Activated CD4-positive, alpha-beta T cell treated with anti-CD3 and anti-CD28 coated beads, Interleukin-2, amount 10 ng/mL, durations not matched to agents 7 days and 5 days (primary cell): ENCODE results near the gene MYO19. TPM values are rescaled to one million over a fixed set of nuclear protein-coding genes. Genes with fewer than 3 reads are reported as not detected.
A peak's percentile ranks its signal among the peaks of the same experiment; 100 is the strongest.
"Not testable (repeated sequence)": the region's sequence is repeated elsewhere in the genome, so short reads cannot be mapped to it uniquely, and the experiment has no call there.

Experiments
- CTCF ChIA-PET: fragments of 350-600 bp; sonication (Branson Sonifier 250); formaldehyde crosslinking; loops from one replicate; lab custom pipeline; 2021; ENCODE audit warnings: antibody characterized with exemption; lab: Charles Lee
- POLR2A ChIA-PET: fragments of 350-600 bp; sonication (Branson Sonifier 250); formaldehyde crosslinking; loops from one replicate; lab custom pipeline; 2021; ENCODE audit warnings: antibody characterized with exemption; lab: Charles Lee
- DNase-seq: peaks from one replicate; pipeline ENCODE4 v3.0.0-alpha.2; 2020
- H3K27ac Mint-ChIP-seq: one replicate; pipeline ENCODE4 v1.8.0; 2021; ENCODE audit warnings: mild to moderate bottlenecking, moderate library complexity, mixed read lengths
- H3K27me3 Mint-ChIP-seq: one replicate; pipeline ENCODE4 v1.8.0; 2021; ENCODE audit warnings: mixed read lengths
- H3K36me3 Mint-ChIP-seq: one replicate; pipeline ENCODE4 v1.8.0; 2021; ENCODE audit warnings: low read depth, mixed read lengths
- H3K4me1 Mint-ChIP-seq: one replicate; pipeline ENCODE4 v1.8.0; 2021; ENCODE audit warnings: mixed read lengths
- H3K4me3 Mint-ChIP-seq: one replicate; pipeline ENCODE4 v1.8.0; 2021; ENCODE audit warnings: mild to moderate bottlenecking, moderate library complexity, mixed read lengths
- H3K9me3 Mint-ChIP-seq: one replicate; pipeline ENCODE4 v1.8.0; 2021; ENCODE audit warnings: mixed read lengths
- total RNA-seq, 2 experiments: library from RNA; stranded (reverse); gene quantifications; one replicate each; pipeline ENCODE4 v1.2.3, GENCODE V29; 2021

MYO19 gene
- total RNA-seq, 2 experiments from 2014 or later, result 125 to 127 TPM

DNA sequence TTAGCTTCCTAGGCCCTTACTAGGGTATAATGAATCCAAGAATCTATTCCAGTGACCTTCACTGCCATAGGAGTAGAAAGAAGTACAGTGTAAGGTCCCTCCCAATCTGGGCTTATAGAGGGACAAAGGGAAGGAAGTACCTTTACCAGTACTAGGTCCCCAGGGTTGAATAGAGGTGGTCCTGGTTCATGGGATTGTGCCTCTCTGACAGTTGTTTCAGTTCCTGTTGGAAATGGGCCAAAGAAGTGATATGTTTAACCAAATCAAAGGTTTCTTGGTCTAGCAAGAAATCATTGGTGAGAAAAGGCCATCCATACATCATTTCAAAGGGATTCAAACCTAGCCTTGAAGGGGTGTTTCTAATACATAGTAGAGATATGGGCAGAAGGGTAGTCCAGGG lies 64.2 kb downstream of the MYO19 start:
- Mint-ChIP-seq H3K36me3 (no peaks in the 10 kb centered on the region), H3K4me3 (no peak overlapping the region), H3K4me1 (no peaks in the 10 kb centered on the region), H3K27me3 (peaks cover 18% of the 10 kb centered on the region), H3K27ac (no peak overlapping the region), H3K9me3 (no peaks in the 10 kb centered on the region)
- ChIA-PET POLR2A (no interaction called here), CTCF (interaction anchor here (3.3 kb wide), 1 partner anchor 12 kb away, joined by 10 read pairs; no protein-coding TSS in a partner anchor)
- no peak for DNase-seq

- H3K27ac Mint-ChIP-seq, result no peak overlapping the region
- ChIA-PET CTCF (interaction anchor here (3.3 kb wide), 1 partner anchor 13 kb away, joined by 10 read pairs; no protein-coding TSS in a partner anchor), POLR2A (no interaction called here)
- no peak for DNase-seq
- peaks cover 19% of the 10 kb centered on the region for H3K27me3 Mint-ChIP-seq
- no peaks in the 10 kb centered on the region for H3K9me3 Mint-ChIP-seq
- no peaks in the 10 kb centered on the region for H3K4me1 Mint-ChIP-seq
- H3K36me3 Mint-ChIP-seq, result no peaks in the 10 kb centered on the region
- H3K4me3 Mint-ChIP-seq, result no peak overlapping the region
Observed at GRCh38 chr17:36469733-36470132, 64.9 kb downstream of the MYO19 start.

- no peaks in the 10 kb centered on the region for H3K4me1 Mint-ChIP-seq
- H3K36me3 Mint-ChIP-seq, result no peaks in the 10 kb centered on the region
- CTCF ChIA-PET, result interaction anchor here (3.3 kb wide), 1 partner anchor 14 kb away, joined by 10 read pairs; no protein-coding TSS in a partner anchor
- no peaks in the 10 kb centered on the region for H3K9me3 Mint-ChIP-seq
- H3K4me3 Mint-ChIP-seq, result no peak overlapping the region
- DNase-seq, result no peak
- H3K27me3 Mint-ChIP-seq, result peaks cover 17% of the 10 kb centered on the region
- H3K27ac Mint-ChIP-seq, result no peak overlapping the region
- POLR2A ChIA-PET, result no interaction called here
Observed at GRCh38 chr17:36468903-36469635, 65.6 kb downstream of the MYO19 start.

GRCh38 chr17:36464765-36465088 lies 69.9 kb downstream of the MYO19 start:
- Mint-ChIP-seq H3K36me3 (no peaks in the 10 kb centered on the region), H3K27me3 (peaks cover 15% of the 10 kb centered on the region), H3K27ac (no peak overlapping the region), H3K9me3 (no peaks in the 10 kb centered on the region), H3K4me3 (no peak overlapping the region), H3K4me1 (no peaks in the 10 kb centered on the region)
- POLR2A ChIA-PET, result interaction anchor here (0.6 kb wide), 1 partner anchor 78 kb away, joined by 4 read pairs; no protein-coding TSS in a partner anchor
- DNase-seq, result no peak
- CTCF ChIA-PET, result no interaction called here

DNA sequence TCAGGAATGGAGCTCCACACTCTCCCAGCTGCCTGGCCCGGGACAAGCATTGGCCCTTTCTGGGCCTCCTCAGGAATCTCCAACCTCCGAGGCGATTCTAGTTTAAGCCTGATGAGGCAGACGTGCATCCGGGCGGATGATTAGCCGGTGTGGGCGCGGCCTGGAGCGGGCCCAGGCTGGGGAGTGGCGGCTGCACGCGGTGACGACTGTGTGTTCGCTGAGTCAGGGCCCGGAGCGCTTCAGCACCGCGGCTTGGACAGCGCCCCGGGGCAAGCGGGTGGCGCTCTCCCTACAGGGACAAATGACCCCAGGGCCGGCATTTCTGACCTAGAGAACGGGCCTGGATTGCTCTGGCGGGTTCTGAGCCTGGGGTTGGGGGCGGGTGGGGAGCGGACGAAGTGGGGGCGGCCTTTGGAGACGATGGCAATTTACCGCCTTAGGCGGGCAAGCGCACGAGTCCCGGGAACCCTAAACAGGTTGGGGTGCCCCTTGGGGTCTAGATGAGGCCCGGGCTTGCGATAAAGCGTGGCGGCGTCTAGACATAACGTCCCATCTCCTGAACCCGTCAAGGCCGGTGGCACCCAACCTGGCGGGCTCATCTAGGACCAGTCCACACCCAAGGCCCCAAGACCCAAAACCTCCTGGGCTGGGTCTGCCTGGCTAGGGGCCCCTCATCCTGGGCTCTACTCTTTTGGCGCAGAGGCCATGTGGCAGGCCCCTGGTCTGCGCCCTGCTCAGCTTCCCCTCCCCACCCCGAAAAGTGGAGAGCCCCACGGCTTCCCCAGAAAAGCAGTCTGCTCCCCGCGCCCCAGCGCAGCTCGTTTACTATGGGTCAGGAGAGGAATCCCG lies 70.5 kb downstream of the MYO19 start:
- Mint-ChIP-seq H3K4me3 (no peak overlapping the region), H3K27ac (no peak overlapping the region), H3K9me3 (no peaks in the 10 kb centered on the region), H3K36me3 (no peaks in the 10 kb centered on the region), H3K4me1 (no peaks in the 10 kb centered on the region), H3K27me3 (peaks cover 15% of the 10 kb centered on the region)
- POLR2A ChIA-PET, result interaction anchor here (0.6 kb wide), 1 partner anchor 79 kb away, joined by 4 read pairs; no protein-coding TSS in a partner anchor
- CTCF ChIA-PET, result no interaction called here
- DNase-seq, result peak; percentile 66

GRCh38 chr17:36461330-36462110 lies 73.1 kb downstream of the MYO19 start:
- POLR2A ChIA-PET, result no interaction called here
- Mint-ChIP-seq H3K36me3 (no peaks in the 10 kb centered on the region), H3K9me3 (no peaks in the 10 kb centered on the region), H3K27me3 (peaks cover 7% of the 10 kb centered on the region), H3K4me3 (no peak overlapping the region), H3K27ac (no peak overlapping the region), H3K4me1 (no peaks in the 10 kb centered on the region)
- DNase-seq, result no peak
- CTCF ChIA-PET, result no interaction called here

GRCh38 chr17:36460265-36460937 lies 74.3 kb downstream of the MYO19 start:
- ChIA-PET CTCF (interaction anchor here (0.7 kb wide), 1 partner anchor 882 kb away, joined by 3 read pairs; no protein-coding TSS in a partner anchor), POLR2A (no interaction called here)
- Mint-ChIP-seq H3K27ac (no peak overlapping the region), H3K27me3 (peaks cover 6% of the 10 kb centered on the region), H3K4me3 (no peak overlapping the region), H3K4me1 (no peaks in the 10 kb centered on the region), H3K36me3 (no peaks in the 10 kb centered on the region), H3K9me3 (no peaks in the 10 kb centered on the region)
- DNase-seq, result no peak

DNA sequence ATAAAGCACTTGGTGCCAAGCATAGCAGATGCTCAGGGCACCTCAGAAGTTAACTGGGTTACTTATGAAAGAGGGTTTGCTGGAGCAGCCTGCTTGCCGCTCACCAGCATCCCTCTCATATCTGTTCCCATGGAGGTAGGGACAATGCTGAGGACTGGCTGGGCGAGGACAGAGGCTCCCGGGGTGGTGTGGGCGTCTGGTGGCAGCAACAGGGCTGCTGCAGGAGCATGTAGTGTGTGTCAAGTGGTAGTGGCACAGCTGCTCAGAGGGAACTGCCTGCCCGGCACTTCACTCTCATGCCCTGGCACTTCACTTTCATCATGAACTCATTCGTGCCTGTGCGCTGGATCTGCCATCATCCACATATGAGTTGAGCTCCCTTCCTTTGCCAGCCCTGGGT lies 75.1 kb downstream of the MYO19 start:
- CTCF ChIA-PET, result interaction anchor here (0.6 kb wide), 1 partner anchor 68 kb away, joined by 3 read pairs; no protein-coding TSS in a partner anchor

GRCh38 chr17:36459045-36459444 lies 75.6 kb downstream of the MYO19 start:
- no peaks in the 10 kb centered on the region for H3K4me1 Mint-ChIP-seq
- H3K36me3 Mint-ChIP-seq, result no peaks in the 10 kb centered on the region
- H3K4me3 Mint-ChIP-seq, result no peak overlapping the region
- H3K9me3 Mint-ChIP-seq, result no peaks in the 10 kb centered on the region
- DNase-seq, result no peak
- CTCF ChIA-PET, result interaction anchor here (0.6 kb wide), 1 partner anchor 69 kb away, joined by 3 read pairs; no protein-coding TSS in a partner anchor
- H3K27me3 Mint-ChIP-seq, result peaks cover 3% of the 10 kb centered on the region
- POLR2A ChIA-PET, result no interaction called here
- no peak overlapping the region for H3K27ac Mint-ChIP-seq

More for the DNA sequence above, 75.1 kb downstream of the MYO19 start:
- no peak overlapping the region for H3K4me3 Mint-ChIP-seq
- no peaks in the 10 kb centered on the region for H3K4me1 Mint-ChIP-seq
- H3K27me3 Mint-ChIP-seq, result peaks cover 3% of the 10 kb centered on the region
- H3K9me3 Mint-ChIP-seq, result no peaks in the 10 kb centered on the region
- no peaks in the 10 kb centered on the region for H3K36me3 Mint-ChIP-seq
- no peak for DNase-seq
- H3K27ac Mint-ChIP-seq, result no peak overlapping the region
- POLR2A ChIA-PET, result no interaction called here

DNA sequence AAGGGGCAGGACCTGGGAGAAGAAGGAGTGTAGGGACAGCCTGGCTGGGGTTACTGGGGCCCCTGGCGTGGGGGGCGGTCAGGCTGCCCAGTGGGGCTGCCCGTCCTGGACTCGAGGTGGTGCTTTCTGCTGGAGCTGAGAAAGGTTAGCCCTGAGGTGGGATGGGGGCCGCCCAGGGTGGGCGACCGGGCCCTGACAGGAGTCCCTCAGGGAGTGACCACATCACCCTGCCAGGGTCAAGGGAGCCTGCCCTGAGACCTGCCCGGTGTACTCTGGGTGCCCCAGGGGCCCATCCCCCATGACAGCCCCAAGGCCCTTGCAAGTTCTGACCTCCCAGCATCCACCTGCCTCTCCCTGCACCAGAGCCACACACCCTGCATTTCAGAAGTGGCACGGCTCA lies 77.0 kb downstream of the MYO19 start:
- H3K4me1 Mint-ChIP-seq, H3K27ac Mint-ChIP-seq, POLR2A ChIA-PET, DNase-seq, H3K36me3 Mint-ChIP-seq, H3K27me3 Mint-ChIP-seq, CTCF ChIA-PET, H3K9me3 Mint-ChIP-seq, H3K4me3 Mint-ChIP-seq: not testable (repeated sequence)

GRCh38 chr17:36452888-36453287 lies 81.8 kb downstream of the MYO19 start:
- H3K9me3 Mint-ChIP-seq, H3K27ac Mint-ChIP-seq, H3K27me3 Mint-ChIP-seq, H3K4me1 Mint-ChIP-seq, DNase-seq, POLR2A ChIA-PET, CTCF ChIA-PET, H3K4me3 Mint-ChIP-seq, H3K36me3 Mint-ChIP-seq: not testable (repeated sequence)

GRCh38 chr17:36449997-36450396 lies 84.7 kb downstream of the MYO19 start:
- H3K4me1 Mint-ChIP-seq, DNase-seq, H3K27me3 Mint-ChIP-seq, H3K4me3 Mint-ChIP-seq, POLR2A ChIA-PET, H3K27ac Mint-ChIP-seq, H3K36me3 Mint-ChIP-seq, H3K9me3 Mint-ChIP-seq, CTCF ChIA-PET: not testable (repeated sequence)
